Measurements from ENCODE around the gene PCNP.

- TF ChIP-seq CTCF (IDR thresholded peaks at IDR 0.05) (no peak), POLR2A (IDR thresholded peaks at IDR 0.05) (no peak)
These were observed 43.9 kb upstream of the PCNP start for GRCh38 chr3:101529816-101530685.

All from ovary (tissue), 3 donors.